HG03159 (cell line): Measurements from ENCODE around the gene SFRP5.

Experiments
- ATAC-seq: cut with Tn5 transposase; IDR thresholded peaks from one replicate; pipeline ENCODE4 v1.9.1; 2021; ENCODE audit warnings: mild to moderate bottlenecking, moderate library complexity; ENCODE audit not compliant: unreplicated experiment

The SFRP5 gene

DNA sequence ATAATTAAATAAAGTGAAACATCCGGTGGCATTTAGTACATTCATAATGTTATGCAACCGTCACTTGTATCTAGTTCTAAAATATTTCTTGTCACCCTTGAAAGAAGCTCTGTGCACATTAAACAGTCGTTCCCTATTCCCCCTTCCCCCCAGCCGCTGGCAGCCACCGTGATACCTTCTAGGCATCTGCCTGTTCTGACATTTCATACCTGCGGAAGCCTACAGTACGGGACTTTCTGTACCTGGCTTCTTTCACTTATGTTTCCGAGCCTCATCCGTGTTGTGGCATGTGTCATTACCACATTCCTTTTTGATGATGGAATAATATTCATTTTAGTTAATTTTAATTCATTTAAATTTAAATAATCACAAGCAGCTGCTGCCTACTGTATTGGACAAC is 13.9 kb upstream of the SFRP5 start:
- ATAC-seq, result no peak

DNA sequence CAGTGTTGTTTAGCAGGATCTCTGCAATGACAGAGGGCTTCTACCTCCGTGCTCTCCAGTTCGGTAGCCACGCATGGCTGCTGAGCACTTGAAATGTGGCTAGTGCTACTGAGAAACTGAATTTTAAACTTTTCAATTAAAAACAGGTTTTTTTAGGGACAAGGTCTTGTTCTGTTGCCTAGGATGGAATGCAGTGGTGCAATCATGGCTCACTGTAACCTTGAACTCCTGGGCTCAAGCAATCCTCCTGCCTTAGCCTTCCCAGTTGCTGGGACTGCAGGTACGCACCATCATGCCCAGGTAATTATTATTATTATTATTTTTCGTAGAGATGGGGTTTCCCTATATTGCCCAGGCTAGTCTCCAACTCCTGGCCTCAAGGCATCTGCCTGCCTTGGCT is 13.4 kb upstream of the SFRP5 start:
- no peak for ATAC-seq

DNA sequence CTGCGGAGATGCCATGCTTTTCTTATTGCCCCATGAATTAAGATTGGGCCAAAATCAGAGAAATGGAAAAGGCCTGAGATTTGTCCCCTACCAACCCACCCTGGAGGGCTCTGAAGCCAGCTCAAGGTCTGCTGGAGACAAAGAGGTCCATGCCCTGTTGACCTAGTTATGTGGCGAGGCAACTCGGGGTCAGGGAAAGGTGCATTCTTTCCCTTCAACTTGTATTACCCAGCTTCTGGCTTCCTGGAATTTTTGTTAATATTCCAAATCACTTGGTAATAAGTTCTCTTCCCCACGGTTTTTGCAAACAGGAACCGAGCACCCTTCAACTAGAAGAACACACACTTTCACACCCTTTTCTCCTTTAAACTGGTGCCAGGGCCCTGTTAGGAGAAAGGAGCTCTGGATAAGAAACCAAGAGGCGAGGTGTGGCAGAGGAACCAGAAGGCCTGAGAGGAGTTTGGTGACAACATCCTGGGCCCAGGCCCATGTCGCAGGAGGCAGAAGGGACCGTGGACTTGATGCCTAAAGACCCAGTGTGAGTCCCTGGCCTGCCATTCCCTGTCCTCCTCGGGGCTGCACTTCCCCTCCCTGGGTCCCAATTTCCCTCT is 12.5 kb upstream of the SFRP5 start:
- ATAC-seq, result no peak

DNA sequence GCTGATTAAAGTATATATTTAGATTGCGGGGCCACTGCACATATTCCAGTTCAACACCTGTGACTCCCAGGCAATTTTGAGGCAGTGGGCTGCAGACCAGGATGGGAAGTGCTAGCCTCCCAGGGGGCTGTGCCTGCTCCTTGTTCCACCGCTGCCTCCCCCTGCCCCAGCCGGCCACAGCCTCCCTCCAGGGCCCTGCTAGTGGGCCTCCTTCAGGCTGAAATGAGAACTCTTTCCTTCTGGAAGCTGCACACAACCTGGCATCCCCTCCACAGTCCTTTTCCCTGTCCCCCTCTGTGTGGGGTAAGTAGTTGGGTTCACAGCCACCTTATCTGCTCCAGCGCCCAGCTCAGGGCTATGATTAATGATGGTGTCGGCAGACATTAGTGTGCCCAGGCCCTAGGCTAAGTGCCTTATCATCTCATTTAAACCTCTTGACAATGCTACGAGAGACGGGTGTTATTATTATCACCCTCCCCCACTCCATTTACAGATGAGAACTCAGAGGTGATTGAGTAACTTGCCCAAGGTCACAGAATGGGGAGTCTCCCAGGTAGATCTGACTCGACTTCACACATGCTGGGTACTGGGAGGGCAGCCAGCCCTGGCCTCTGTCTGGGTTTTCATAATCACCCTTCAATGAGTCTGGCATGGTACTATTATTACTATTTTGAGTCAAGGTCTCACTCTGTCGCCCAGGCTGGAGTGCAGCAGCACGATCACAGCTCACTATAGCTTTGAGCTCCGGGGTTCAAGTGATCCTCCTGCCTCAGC is 10.8 kb upstream of the SFRP5 start:
- ATAC-seq, result no peak

DNA sequence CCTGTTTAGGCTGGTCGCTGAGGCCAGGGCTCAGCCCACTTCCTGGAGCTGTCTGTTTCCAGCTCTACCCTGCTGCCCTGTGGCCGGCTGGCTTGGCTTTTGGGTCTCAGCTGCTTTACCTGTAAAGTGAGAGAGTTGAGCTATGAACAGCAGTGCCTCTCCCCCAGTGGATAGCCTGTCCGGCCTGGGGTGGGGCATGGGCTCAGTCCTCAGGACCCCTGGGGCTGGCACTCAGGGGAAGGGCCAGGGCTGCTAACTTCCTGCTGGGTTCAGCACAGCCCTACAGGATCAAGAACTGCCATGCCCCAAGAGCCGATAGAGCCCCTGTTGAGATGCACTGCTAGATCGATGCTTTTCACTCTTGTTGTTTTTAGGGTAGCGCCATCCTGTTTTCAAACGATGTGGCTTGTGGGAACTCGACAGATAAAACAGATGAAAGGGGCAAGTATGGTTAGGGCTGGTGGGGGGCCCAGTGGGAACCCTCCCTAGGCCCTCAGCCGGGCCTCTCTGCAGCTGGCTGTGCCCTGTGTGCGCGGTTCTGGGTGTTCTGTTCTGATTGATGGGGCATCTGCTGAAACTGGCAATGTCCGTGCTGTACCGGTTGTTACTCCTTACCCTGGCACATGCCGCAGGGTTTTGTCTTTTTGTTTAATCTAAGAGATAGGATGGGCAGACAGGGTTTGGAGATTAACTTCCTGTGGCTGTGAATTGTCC is 10.0 kb upstream of the SFRP5 start:
- ATAC-seq, result no peak

DNA sequence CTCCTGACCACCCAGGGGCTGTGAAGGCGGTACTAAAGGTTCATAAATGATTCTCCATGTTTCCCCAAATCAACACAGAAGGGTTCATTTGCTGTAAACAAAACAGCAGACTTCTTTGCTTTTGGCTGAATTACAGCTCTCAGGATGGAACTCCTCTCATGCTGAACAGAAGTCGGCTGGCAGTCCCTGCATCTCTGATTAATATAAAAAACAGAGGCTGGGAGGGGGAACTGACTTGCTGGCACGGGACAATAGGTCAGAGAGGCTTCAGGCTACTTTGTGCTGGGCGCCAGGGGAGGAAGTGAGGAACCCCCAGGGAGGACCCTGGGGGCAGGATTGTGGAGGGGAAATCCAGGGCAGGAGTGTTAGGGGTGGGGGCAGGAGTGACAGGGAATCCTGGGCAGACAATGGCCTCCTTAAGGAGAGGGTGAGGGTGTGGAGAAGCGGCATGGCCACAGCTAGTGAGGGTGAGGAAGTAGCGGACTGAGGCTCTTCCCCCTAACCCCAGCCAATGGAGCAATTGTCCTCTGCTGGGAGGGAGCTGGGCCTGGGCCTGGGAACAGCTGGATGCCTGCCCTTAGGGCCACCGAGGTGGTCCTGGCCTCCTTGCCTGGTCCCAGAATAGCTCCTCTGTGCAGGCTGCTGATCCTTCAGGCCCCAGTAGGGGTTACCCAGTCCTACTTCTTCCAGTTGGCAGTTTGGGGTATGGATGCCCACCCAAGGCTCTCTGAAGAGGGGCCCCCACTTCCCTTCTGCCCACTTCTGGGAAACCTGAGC is 9.2 kb upstream of the SFRP5 start:
- no peak for ATAC-seq

DNA sequence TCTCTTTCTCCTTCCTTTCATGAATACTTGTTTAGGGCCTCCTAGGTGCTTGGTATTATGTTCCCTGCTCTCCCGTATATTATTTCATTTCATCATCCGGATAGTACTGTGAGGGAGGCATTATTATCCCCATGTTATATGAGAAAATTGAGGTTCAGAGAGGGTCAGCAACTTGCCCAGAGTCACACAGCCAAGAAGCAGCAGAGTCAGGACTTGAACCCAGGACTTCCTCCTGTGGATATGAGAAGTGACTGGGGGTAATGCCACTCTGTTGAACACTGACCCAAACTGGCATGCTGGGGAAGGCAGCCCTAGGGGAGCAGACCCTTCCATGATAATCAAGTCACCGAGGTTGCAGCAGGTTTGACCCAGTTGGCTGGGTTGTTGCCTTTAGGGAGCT is 8.2 kb upstream of the SFRP5 start:
- no peak for ATAC-seq

DNA sequence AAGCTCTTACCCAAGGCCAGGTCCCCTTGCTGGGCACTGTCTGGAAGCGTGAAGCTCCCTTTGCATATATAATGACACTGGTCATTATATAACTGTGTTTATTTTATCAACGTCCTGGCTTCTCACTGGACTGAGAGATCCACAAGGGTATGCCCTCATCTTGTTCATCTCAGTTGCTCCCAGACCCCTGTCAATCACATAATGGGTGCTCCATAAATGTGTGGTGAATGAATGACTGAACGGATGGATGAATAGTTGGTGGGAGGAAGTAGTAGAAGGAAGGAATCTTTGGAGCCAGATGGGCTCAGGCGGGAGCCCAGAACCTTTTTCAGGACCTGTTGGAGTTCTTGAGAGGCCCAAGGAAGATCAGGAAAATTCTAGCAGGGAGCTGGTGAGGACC is 7.7 kb upstream of the SFRP5 start:
- no peak for ATAC-seq

DNA sequence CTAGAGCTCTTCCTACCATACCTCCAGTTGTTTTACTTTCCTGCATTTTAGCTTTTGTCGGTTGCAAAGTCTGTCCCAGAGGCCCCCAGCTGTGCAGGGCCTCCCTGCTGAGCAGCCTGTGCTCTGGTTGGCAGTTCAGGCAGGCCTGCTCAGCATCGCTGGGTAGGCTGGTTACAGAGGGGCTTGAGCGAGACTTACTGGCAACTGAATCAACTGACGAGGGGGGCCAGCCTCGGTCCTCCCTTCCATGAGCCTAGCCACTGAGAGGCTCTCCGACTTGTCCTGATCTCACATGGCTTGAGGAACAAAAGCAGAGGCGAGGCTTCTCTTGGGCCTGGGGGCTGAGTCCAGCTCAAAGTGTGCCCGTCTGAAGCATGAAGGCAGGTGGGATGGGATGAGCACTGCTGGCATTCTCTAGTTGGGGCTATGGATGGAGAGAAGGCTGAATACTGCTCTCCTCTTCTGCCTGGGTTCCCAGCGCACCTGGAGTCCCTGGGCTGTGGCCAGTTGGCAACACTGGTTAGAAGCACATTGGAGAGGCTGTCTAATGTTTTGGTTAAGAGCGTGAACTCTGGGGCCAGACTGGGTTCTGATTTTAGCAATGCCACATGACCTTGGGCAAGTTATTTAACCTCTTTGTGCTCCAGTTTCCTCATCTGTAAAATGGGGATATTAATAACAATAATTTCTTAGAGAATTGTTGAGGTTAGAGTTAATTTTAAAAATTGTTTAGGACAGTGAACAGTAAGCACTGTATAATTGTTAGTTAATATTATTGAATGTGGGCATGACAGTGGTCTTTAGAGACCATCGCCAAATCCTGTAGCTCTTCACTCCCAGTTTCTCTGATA is 6.9 kb upstream of the SFRP5 start:
- no peak for ATAC-seq

DNA sequence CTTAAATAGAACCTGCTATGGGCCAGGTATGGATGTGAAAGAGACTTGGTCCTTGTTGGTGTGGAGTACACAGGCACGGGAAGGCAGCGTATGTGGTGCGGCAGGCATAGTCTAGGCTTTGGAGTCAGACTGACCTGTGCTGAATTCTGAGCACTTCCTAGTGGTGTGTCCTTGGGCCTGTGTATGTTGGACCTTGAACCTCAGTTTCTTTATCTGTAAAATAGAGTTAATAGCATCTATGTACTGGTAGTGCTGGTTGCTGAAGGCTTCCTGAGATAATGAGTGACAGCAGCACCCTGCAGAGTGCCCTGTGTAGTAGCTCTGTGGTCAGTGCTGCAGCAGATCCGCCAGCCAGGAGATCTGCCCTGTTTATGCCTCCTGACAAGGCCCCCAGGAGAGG is 5.3 kb upstream of the SFRP5 start:
- ATAC-seq, result no peak

DNA sequence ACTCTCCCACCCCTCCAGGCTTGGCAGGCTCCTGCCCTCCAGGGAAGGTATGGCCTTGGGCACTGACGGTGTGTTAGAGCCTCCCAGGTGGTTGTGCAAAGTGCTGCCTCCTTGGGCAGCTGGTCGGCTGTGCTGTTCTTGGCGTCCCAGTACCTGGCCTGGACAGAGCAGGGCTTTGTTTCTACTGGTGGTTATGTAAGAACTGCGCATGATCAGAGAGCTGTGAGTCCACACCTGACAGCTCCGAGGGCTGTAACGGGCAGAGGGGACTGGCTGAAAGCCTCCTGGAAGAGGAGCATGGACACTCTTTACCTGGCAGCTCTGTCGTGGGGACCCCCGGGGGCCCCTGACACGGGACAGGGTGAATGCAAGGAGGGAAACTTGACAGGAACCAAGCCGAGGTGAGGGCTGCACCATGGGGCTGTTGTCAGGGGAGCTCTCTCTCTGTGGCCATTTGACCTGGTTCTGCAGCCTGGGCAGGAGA is 3.1 kb upstream of the SFRP5 start:
- no peak for ATAC-seq

DNA sequence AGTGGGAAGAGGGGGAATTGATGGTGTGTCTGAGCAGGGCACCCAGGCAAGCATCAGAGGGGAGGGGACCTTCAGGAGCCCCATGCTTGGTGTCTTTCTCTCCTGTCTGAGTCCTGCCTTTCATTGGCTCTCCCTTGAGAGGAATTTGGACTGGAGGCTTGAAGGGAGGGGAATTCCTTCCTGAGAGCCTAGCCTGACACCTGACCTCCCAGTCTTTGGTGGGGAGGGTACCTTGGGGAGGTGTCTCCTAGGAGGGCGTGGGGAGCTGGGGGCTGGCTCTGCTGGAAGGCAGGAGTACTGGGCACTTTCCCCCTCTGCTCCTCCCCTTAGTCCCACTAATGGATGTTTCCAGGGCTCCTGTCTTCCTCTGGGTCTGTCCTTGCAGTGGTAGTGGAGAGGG is 1.3 kb upstream of the SFRP5 start:
- no peak for ATAC-seq

DNA sequence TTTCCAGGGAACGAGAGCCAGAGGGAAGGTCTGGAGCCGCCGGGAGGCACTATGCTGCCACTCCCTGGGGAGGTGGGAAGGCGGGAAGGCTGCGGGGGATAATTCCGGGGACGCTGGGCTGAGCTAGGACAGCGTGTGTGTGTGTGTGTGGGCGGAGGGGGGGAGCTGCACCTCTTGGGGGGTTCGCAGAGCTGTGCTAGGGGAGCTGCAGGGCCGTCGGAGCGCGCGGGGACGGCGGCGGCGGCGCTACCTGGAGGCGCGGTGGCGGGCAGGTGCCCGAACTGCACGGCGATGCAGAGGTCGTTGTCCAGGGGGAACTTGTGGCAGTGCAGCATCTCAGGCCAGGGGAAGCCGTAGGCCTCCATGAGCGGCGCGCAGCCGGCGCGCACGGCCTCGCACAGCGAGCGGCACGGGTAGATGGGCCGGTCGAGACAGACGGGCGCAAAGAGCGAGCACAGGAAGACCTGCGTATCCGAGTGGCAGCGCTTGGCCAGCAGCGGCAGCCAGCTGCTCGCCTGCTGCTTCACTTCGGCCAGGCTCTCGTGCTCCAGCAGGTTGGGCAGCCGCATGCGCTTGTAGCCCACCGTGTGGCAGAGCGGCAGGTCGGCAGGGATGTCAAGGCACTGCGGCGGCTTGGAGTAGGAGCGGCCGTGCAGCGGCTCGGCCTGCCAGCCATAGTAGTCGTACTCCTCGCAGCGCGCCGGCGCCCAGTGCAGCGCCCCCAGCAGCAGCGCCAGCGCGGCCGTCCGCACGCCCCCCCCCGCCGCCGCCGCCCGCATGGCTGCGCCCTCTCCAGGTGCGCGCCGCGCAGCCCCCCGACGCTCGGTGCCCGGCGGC is 526 bp downstream of the SFRP5 start:
- ATAC-seq, result no peak

DNA sequence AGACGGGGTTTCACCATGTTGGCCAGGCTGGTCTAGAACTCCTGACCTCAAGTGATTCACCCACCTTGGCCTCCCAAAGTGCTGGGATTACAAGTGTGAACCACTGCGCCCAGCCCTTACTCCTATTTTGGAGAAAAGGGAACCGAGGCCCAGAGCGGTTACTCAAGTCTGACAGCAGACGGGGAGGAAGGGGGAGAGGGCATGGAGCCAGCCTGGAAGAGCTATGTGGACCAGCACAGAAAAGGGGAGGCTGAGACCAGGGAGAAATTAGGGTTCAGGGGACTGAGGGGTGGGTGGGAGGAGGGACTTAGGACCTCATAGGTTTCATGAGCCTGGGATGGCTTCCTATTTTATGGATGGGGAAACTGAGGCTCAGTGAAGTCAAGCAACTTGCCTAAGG is 1.5 kb downstream of the SFRP5 start:
- no peak for ATAC-seq

DNA sequence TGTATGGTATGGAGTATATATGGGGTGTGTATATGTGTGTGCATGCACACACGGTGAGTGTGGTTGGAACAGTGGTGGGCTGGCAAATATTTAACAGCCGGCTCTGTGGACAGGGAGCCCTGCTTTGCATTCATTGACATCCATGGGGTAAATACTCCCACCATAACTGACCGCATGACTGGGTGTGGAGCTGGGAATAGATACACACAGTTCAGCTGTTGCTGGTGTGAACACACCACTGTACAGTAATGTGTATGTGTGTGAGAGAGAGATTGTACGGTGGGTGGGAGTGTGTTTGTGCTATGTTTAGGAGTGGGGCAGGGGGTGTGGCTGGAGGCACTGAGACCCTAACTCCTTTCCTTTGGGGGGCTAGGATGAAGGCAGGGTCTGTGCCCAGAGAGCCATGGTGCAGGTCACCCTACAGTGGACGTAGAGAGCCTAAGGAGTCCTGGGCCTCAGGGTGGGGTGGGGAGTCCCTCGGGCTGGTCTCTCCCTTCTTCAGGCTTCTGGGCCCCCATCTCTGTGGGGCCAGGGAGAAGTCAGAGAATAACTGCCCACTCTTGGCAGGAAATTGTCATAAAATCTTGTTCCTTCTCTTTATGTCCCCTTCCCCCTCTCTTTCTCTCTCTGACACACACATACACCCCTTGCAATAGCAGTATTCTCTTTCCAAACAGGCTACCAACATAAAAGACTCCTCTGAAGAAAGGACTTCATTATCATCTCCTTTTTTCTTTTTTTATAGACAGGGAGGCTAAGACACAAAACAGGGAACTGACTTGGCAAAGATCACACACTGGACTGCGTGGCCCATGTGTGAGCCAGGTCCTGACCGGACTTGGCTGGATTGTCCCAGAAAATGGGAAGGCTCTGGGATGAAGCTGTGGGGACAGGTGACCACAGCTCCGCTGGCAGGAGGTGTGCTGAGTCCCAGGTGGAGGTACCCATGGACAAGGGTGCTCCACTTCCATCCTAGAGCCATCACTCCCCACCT is 3.2 kb downstream of the SFRP5 start:
- no peak for ATAC-seq

DNA sequence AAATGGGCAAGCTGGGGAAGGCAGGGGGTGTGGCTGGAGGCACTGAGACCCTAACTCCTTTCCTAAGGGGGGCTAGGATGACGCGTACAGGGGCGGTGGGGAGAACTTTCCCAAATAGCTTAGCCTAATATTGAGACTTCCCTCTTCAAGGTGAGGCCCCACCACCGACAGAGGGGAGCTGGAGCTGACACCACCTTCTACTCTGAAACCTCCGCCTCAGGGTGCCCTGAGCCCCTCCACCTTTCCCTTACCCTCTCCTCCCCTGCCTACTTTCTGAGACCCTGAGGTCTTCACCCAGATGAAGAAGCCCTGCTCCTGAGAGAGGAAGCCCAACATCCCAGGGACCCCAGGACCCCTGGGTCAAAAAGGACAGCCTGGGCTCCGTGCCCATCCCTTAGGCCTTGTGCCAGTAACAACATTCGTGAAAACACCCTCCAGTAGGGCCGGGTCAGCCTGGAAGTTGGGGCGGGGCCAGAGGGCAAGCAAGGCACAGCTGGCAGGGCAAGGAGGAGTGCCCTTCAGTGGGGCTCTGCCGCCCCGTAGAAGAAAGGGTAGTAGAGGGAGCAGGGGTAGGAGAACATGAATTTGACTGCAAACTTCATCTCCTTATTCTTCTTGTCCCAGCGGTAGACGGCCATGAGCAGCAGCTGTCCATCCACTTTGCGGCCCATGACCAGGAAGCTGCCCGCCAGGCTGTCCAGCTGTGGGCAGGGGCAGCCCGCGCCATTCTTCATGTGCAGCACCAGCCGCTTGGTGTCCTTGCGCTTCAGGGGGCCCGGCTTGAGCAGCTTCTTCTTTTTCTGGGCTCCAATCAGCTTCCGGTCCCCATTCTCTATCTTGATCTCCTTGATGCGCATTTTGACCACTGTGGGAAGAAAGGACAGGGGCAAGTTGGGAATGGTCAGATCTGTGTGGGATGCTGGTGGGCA is 4.5 kb downstream of the SFRP5 start:
- no peak for ATAC-seq

DNA sequence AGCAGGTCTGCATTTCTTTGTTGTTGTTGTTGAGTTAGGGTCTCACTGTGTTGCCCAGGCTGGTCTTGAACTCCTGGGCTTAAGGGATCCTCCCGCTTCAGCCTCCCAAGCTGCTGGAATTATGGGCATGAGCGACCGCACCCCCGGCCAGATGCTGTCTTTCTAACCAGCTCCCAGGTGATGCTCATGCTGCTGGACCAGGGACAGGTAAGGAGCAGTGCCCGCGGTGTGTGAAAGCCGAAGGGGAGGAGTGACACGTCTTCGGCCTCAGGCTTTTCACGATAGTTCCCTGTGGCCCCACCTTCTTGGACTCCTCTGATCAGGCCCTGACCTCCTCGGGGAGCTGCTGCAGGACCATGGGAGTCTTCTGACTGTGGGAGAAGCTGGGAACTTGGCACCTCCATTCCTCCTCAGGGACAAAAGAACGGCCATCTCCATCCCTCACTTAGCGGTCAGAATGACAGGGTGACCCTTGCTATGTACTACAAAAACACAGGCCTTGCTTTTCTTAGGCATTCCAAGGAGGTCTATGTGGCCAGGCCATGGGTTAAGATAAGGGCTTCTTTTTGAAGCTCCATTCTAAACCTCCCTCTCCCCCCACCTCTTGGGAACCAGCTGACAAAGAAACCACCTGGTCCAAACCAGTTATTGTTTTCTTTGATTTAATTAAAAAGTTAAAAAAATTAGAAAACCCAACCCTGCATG is 5.5 kb downstream of the SFRP5 start:
- ATAC-seq, result no peak
